HepG2 (cell line): Measurements from ENCODE around the gene DPAGT1. TPM values are rescaled to one million over a fixed set of nuclear protein-coding genes. Genes with fewer than 3 reads are reported as not detected.

Experiments
- ARHGAP35 ChIP-seq: sonication (generic); formaldehyde crosslinking; IDR thresholded peaks from 2 replicates; pipeline ENCODE4 v1.9.0; 2022; ENCODE audit warnings: mild to moderate bottlenecking, inconsistent platforms, moderate library complexity, missing genetic modification reagents, borderline replicate concordance
- ETV5 ChIP-seq: IDR thresholded peaks from 2 replicates; pipeline ENCODE4 v1.6.1; 2018; ENCODE audit warnings: missing biosample characterization, missing genetic modification reagents, inconsistent platforms, borderline replicate concordance
- KAT7 ChIP-seq: IDR thresholded peaks from 2 replicates; pipeline ENCODE4 v1.6.1; 2018; ENCODE audit warnings: borderline replicate concordance, missing compliant biosample characterization
- KDM1A ChIP-seq: IDR thresholded peaks from 2 replicates; pipeline ENCODE4 v1.6.1; 2016; ENCODE audit warnings: missing compliant biosample characterization
- KLF16 ChIP-seq, 2 experiments: sonication (generic) in 1 of 2; formaldehyde crosslinking in 1 of 2; IDR thresholded peaks; 2 replicates each; pipeline versions ENCODE4 v1.6.1 to v1.8.0; 2016 to 2023; ENCODE audit warnings: missing genetic modification reagents in 2 of 2, missing compliant biosample characterization in 1 of 2
- NR1H2 ChIP-seq: sonication (generic); formaldehyde crosslinking; IDR thresholded peaks from 2 replicates; pipeline ENCODE4 v1.8.1; 2022; ENCODE audit warnings: low read depth, missing genetic modification reagents, borderline replicate concordance
- PCBP1 ChIP-seq: fragments of 200-400 bp; formaldehyde crosslinking; IDR thresholded peaks from 2 replicates; pipeline ENCODE4 v1.6.1; 2017; ENCODE audit warnings: mild to moderate bottlenecking, low read depth, low read length, borderline replicate concordance
- RARG ChIP-seq: sonication (generic); formaldehyde crosslinking; IDR thresholded peaks from 2 replicates; pipeline ENCODE4 v1.4.0; 2020; ENCODE audit warnings: low read depth, mild to moderate bottlenecking, missing genetic modification reagents
- RFX3 ChIP-seq: IDR thresholded peaks from 2 replicates; pipeline ENCODE4 v1.6.1; 2016; ENCODE audit warnings: missing biosample characterization, missing genetic modification reagents
- SP5 ChIP-seq: IDR thresholded peaks from 2 replicates; pipeline ENCODE4 v1.6.1; 2016; ENCODE audit warnings: low read depth, borderline replicate concordance
- ZFP36L1 ChIP-seq: sonication (generic); formaldehyde crosslinking; IDR thresholded peaks from 2 replicates; pipeline ENCODE4 v1.8.0; 2022; ENCODE audit warnings: mild to moderate bottlenecking, missing genetic modification reagents, moderate library complexity
- ZNF10 ChIP-seq: sonication (generic); formaldehyde crosslinking; IDR thresholded peaks from 2 replicates; pipeline ENCODE4 v1.4.0; 2020; ENCODE audit warnings: mild to moderate bottlenecking, low read depth, missing genetic modification reagents, borderline replicate concordance
- ZNF235 ChIP-seq: sonication (generic); formaldehyde crosslinking; IDR thresholded peaks from 2 replicates; pipeline ENCODE4 v1.8.1; 2023; ENCODE audit warnings: mild to moderate bottlenecking, missing genetic modification reagents, borderline replicate concordance
- polyA plus RNA-seq, 8 experiments: library from polyadenylated mRNA; depleted of rRNA in 3 of 8; stranded (reverse) in 7 of 8; unstranded in 1 of 8; fragments of >200 nt; fragmentation: Illumina TruSeq in 4 of 8; extraction: Trizol in 4 of 8; gene quantifications; 2 replicates each; pipeline versions ENCODE4 v1.2.1 to v1.2.3, GENCODE V29; 2011 to 2016; ENCODE audit warnings: low read depth in 4 of 8, missing spikeins in 1 of 8, mixed read lengths in 1 of 8; ENCODE audit not compliant: insufficient read depth in 1 of 8
- total RNA-seq, 5 experiments: library from RNA; depleted of rRNA; stranded (reverse); fragments of >200 nt; fragmentation: Illumina TruSeq; extraction: Trizol; gene quantifications; 2 replicates each; pipeline ENCODE4 v1.2.3, GENCODE V29; 2016; ENCODE audit warnings: low read depth in 1 of 5
- TF ChIP-seq, protein P1 (sequence below): sonication (generic); formaldehyde crosslinking; IDR thresholded peaks from 2 replicates; pipeline ENCODE4 v1.8.0; 2022; ENCODE audit warnings: missing genetic modification reagents, mild to moderate bottlenecking, moderate library complexity, borderline replicate concordance
- TF ChIP-seq, protein P2 (sequence below): fragments of 450-650 bp; IDR thresholded peaks from 2 replicates; pipeline ENCODE4 v1.6.1; 2017; ENCODE audit warnings: mild to moderate bottlenecking
- TF ChIP-seq, protein P3 (sequence below): sonication (generic); formaldehyde crosslinking; IDR thresholded peaks from 2 replicates; pipeline ENCODE4 v1.4.0; 2020; ENCODE audit warnings: missing genetic modification reagents
- TF ChIP-seq, protein P4 (sequence below): sonication (generic); formaldehyde crosslinking; IDR thresholded peaks from 2 replicates; pipeline ENCODE4 v1.5.1; 2020; ENCODE audit warnings: mild to moderate bottlenecking, missing genetic modification reagents

The DPAGT1 gene
- total and polyA plus RNA-seq, 2 of the 13 experiments (the other 11 are each of a cell fraction or from before 2014, with no cell fraction given), result 37.6 to 70.7 TPM

DNA sequence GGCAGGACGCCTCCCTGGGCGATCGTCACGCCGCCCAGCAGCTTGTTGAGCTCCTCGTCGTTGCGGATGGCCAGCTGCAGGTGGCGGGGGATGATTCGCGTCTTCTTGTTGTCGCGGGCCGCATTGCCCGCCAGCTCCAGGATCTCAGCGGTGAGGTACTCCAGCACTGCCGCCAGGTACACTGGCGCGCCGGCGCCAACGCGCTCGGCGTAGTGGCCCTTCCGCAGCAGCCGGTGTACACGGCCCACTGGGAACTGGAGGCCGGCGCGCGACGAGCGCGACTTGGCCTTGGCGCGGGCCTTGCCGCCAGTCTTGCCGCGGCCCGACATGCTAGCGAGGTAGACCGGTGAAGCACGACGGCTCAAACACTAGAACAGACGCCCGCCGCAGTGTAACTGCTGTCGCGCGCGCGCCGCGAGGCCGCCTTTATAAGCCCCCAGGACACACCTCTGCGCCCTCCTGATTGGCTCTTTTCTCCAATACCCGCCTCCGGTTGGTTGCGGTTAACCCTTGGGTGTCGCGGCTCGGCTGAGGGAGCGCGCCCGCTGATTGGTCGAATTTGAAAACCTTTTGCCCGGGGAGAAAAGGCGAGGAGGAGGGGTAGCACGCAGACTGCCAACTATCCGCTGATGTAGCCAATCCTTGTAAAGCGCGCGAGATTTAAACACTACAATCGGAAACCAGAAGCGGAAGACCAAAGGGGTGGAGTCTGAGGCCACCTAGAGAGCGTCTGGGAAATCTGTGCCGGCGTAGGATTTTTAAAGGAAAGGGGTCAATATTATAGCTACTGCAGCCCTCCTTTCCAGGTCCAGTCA, 6.4 kb downstream of the DPAGT1 start (continued):
- TF ChIP-seq ETV5 (CRISPR knock-in tag), result peak; percentile 41
- no peak for TF ChIP-seq KDM1A (CRISPR knock-in tag)
- TF ChIP-seq, protein P1, sequence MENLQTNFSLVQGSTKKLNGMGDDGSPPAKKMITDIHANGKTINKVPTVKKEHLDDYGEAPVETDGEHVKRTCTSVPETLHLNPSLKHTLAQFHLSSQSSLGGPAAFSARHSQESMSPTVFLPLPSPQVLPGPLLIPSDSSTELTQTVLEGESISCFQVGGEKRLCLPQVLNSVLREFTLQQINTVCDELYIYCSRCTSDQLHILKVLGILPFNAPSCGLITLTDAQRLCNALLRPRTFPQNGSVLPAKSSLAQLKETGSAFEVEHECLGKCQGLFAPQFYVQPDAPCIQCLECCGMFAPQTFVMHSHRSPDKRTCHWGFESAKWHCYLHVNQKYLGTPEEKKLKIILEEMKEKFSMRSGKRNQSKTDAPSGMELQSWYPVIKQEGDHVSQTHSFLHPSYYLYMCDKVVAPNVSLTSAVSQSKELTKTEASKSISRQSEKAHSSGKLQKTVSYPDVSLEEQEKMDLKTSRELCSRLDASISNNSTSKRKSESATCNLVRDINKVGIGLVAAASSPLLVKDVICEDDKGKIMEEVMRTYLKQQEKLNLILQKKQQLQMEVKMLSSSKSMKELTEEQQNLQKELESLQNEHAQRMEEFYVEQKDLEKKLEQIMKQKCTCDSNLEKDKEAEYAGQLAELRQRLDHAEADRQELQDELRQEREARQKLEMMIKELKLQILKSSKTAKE (CRISPR knock-in tag), result 0 out of 2 replicates have a peak, but pooled peaks have one; percentile 71
- TF ChIP-seq RFX3 (CRISPR knock-in tag), result no peak
- peak; percentile 97; the same call in 1 of the 2 replicates for TF ChIP-seq ARHGAP35 (CRISPR knock-in tag)
- TF ChIP-seq, protein P2, sequence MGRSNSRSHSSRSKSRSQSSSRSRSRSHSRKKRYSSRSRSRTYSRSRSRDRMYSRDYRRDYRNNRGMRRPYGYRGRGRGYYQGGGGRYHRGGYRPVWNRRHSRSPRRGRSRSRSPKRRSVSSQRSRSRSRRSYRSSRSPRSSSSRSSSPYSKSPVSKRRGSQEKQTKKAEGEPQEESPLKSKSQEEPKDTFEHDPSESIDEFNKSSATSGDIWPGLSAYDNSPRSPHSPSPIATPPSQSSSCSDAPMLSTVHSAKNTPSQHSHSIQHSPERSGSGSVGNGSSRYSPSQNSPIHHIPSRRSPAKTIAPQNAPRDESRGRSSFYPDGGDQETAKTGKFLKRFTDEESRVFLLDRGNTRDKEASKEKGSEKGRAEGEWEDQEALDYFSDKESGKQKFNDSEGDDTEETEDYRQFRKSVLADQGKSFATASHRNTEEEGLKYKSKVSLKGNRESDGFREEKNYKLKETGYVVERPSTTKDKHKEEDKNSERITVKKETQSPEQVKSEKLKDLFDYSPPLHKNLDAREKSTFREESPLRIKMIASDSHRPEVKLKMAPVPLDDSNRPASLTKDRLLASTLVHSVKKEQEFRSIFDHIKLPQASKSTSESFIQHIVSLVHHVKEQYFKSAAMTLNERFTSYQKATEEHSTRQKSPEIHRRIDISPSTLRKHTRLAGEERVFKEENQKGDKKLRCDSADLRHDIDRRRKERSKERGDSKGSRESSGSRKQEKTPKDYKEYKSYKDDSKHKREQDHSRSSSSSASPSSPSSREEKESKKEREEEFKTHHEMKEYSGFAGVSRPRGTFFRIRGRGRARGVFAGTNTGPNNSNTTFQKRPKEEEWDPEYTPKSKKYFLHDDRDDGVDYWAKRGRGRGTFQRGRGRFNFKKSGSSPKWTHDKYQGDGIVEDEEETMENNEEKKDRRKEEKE, result no peak
- TF ChIP-seq KLF16 (CRISPR knock-in tag; IDR thresholded peaks at IDR 0.05), result peak in 1 of 2 experiments; percentile 90; a peak in 2 of 4 replicates
- TF ChIP-seq, protein P3, sequence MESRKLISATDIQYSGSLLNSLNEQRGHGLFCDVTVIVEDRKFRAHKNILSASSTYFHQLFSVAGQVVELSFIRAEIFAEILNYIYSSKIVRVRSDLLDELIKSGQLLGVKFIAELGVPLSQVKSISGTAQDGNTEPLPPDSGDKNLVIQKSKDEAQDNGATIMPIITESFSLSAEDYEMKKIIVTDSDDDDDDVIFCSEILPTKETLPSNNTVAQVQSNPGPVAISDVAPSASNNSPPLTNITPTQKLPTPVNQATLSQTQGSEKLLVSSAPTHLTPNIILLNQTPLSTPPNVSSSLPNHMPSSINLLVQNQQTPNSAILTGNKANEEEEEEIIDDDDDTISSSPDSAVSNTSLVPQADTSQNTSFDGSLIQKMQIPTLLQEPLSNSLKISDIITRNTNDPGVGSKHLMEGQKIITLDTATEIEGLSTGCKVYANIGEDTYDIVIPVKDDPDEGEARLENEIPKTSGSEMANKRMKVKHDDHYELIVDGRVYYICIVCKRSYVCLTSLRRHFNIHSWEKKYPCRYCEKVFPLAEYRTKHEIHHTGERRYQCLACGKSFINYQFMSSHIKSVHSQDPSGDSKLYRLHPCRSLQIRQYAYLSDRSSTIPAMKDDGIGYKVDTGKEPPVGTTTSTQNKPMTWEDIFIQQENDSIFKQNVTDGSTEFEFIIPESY (CRISPR knock-in tag), result 0 out of 2 replicates have a peak, but pooled peaks have one; percentile 5
- TF ChIP-seq, protein P4, sequence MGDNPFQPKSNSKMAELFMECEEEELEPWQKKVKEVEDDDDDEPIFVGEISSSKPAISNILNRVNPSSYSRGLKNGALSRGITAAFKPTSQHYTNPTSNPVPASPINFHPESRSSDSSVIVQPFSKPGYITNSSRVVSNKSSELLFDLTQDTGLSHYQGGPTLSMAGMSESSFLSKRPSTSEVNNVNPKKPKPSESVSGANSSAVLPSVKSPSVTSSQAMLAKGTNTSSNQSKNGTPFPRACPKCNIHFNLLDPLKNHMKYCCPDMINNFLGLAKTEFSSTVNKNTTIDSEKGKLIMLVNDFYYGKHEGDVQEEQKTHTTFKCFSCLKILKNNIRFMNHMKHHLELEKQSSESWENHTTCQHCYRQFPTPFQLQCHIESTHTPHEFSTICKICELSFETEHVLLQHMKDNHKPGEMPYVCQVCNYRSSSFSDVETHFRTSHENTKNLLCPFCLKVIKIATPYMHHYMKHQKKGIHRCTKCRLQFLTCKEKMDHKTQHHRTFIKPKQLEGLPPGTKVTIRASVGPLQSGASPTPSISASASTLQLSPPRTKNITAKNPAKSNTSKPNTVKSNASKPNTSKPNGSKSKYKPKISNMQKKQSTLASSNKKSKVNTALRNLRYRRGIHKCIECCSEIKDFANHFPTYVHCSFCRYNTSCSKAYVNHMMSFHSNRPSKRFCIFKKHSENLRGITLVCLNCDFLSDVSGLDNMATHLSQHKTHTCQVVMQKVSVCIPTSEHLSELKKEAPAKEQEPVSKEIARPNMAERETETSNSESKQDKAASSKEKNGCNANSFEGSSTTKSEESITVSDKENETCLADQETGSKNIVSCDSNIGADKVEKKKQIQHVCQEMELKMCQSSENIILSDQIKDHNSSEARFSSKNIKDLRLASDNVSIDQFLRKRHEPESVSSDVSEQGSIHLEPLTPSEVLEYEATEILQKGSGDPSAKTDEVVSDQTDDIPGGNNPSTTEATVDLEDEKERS (CRISPR knock-in tag), result peak; percentile 46; the same call in 1 of the 2 replicates
- no peak for TF ChIP-seq RARG (CRISPR knock-in tag)
- TF ChIP-seq NR1H2 (CRISPR knock-in tag), result no peak; the same call in 1 of the 2 replicates
- 0 out of 2 replicates have a peak, but pooled peaks have one; percentile 53 for TF ChIP-seq PCBP1
- peak; percentile 99 for TF ChIP-seq ZFP36L1 (CRISPR knock-in tag)
- peak; percentile 17; the same call in 1 of the 2 replicates for TF ChIP-seq SP5
- no peak for TF ChIP-seq ZNF10
- peak; percentile 21; the same call in 1 of the 2 replicates for TF ChIP-seq KAT7
- no peak for TF ChIP-seq ZNF235
